NCI-H1436 (cell line): Measurements from ENCODE around the gene AHCY.
"Not testable (repeated sequence)": the region's sequence is repeated elsewhere in the genome, so short reads cannot be mapped to it uniquely, and the experiment has no call there.

Experiments used
- DNase-seq: peaks from one replicate; lab custom pipeline; 2025; lab: John Stamatoyannopoulos, UW

AHCY gene

DNA sequence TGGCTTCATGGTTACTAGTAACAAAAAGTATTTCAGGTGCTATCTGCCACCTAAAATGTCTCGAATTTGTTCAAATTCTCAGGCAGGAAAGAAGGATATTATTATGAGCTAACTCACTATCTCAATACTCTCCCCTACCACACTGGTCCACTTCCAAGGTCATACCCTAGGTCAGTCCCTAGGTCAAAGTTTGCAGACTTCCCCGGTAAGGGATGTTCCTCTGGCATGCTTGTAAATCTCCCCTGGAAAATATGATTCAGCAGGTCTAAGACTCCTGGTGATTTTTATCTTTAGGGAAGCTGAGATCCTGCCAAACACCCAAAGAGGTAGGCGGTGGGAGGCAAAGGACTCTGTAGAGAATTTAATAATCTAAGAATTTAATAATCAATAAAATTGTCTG, 6.7 kb downstream of the AHCY start:
- DNase-seq, result no peak

DNA sequence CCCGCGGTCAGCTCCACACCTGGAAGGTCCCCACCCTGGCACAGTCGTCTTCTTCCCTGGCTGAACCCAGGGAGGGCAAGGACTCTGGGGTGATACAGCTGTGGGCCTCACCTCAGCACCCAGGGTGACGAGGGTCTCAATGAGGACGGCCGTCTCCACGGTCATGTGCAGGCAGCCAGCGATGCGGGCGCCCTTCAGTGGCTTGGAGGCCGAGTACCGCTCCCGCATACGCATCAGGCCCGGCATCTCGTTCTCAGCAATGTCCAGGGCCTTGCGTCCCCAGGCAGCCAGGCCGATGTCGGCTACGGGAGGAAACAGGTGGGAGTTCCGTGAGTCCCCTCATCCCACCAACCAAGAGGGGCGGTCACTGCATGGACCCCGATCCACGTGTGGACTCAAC, 7.9 kb downstream of the AHCY start:
- DNase-seq, result no peak

DNA sequence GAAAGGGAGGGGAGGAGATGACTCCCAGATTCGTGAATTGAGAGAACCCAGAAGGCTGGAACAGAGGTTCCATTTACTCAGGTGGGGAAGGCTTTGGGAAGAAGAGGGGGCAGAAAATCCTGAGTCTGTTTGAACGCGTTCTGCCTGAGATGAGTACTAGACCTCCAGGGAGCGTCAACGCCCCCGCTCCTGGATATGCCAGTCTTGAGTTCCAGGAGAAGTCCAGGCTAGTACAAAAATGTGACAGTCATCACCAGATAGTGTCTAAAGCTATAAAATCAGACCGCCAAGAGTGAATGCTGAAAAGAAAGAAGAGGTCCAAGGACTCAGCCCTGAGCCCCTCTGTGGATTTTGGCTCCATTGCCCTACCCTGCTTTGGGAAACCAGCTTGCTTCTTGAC, 8.6 kb downstream of the AHCY start:
- no peak for DNase-seq

DNA sequence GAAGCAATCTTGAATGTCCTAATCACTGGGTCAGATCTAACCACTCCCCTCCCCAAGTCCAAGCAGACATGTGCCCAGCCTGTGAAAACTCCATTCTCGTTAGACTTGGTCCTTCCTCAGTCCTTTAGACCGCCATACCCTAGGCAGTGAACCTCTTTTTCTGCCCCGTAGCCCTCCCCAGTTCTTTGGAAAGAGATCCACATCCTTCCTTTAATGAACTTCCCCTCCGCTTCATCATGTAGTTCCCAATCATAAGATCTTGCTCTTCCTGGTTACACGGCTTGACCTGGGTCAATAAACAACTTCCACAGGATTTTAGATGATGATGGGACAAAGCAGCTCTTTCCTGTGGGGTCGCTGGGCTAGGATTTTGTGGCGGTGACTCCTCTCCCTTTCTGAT, 9.6 kb downstream of the AHCY start:
- no peak for DNase-seq

GRCh38 chr20:34293119-34293518, 10.0 kb downstream of the AHCY start:
- DNase-seq, result no peak

DNA sequence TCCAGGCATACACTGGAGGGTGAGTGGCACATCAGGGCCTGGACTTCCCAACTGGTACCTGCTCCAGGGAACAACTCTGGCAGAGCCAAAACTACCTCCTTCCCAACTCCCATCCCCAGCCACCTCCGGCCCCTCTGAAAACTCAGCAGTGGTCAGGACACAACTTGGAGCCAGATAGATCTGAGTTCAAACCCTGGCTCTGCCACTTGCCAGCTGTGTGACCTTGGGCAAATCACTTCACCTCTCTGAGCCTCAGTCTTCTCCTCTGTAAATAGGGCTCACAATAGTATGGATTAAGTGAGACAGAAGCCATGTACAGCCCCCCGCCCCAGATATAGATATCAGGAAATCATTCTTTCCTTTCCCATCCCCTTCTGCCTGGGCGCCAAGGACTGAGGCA, 10.7 kb downstream of the AHCY start:
- DNase-seq, result no peak

DNA sequence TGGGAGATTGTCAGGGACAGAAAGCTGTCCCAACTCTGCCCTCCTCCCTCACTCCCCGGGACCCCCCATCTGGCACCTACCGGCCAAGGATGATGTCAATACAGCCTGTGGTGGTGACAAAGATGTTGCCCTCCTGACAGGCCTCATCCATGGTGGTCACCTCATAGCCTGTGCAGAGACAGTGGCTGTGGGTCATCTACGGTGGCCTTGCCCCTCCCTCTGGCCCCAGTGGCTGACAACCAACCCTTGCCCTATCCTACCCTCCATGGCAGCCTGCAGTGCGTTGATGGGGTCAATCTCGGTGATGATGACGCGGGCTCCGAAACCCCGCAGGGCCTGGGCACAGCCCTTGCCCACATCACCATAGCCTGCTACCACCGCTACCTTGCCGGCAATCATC, 12.7 kb downstream of the AHCY start:
- DNase-seq, result no peak

DNA sequence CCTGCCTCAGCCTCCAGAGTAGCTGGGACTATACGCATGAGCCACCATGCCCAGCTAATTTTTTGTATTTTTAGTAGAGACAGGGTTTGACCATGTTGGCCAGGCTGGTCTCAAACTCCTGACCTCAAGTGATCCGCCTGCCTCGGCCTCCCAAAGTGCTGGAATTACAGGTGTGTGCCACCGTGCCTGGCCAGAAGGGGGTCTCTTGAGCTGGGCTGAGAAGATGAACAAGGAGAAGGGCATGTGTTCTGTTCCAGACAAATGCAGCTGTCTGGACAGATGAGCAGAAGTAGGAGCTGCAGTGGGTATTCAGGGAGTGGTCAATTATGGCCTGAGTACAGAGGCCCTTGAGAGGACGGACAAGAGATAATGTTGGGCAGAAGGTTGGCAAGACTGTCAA, 15.7 kb downstream of the AHCY start:
- not testable (repeated sequence) for DNase-seq

DNA sequence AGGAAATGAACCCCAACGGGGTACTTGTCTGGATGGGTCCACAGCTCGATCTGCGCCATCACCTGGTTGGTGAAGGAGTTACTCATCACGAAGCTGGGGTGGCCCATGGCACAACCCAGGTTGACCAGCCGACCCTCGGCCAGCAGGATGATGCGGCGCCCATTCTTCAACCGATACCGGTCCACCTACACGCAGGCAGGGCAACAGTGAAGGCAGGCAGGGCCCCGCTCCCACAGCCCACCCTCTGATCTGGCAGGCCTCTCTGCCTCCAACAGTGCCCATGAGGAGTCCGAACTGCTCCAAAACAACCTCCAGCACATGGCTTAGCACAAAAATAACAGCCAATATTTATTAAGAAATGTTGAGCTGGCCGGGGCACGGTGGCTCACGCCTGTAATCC, 17.7 kb downstream of the AHCY start:
- no peak for DNase-seq

DNA sequence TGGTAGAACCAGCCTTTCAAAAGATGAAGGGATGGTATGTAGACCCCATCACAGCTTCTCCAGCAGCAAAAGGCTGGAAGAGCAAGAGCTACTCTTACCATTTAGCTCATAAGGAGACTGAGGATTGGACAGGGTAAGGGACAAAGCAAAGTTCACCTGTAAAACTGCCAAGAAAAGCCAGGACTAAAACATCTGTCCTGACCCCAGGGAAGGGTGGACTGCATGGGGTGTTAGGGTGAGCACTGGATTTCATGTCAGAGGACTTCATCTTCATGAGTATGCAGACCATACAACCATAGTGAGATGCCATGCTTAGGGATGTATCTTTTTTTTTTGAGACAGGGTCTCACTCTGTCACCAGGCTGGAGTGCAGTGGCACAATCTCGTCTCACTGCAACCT, 19.3 kb downstream of the AHCY start:
- DNase-seq, result no peak

GRCh38 chr20:34282041-34282440, 21.1 kb downstream of the AHCY start:
- DNase-seq, result no peak

- no peak for DNase-seq
Observed at GRCh38 chr20:34281177-34281576, 22.0 kb downstream of the AHCY start.

DNA sequence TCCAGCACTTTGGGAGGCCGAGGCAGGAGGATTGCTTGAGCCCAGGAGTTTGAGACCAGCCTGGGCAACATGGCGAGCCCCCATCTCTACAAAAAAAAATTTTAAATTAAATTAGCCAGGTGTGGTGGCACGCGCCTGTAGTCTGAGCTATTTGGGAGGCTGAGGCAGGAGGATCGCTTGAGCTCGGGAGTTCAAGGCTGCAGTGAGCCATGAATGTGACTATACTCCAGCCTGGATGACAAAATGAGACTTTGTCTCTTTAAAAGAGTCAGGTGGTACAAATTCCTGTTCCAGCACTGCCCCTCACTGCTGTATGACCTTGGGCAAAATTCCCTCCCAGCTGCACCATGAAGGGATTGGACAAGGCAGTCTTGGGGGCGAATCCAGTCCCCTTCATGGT, 28.5 kb downstream of the AHCY start:
- no peak for DNase-seq

- DNase-seq, result no peak
Observed at GRCh38 chr20:34271956-34272355, 31.2 kb downstream of the AHCY start.

DNA sequence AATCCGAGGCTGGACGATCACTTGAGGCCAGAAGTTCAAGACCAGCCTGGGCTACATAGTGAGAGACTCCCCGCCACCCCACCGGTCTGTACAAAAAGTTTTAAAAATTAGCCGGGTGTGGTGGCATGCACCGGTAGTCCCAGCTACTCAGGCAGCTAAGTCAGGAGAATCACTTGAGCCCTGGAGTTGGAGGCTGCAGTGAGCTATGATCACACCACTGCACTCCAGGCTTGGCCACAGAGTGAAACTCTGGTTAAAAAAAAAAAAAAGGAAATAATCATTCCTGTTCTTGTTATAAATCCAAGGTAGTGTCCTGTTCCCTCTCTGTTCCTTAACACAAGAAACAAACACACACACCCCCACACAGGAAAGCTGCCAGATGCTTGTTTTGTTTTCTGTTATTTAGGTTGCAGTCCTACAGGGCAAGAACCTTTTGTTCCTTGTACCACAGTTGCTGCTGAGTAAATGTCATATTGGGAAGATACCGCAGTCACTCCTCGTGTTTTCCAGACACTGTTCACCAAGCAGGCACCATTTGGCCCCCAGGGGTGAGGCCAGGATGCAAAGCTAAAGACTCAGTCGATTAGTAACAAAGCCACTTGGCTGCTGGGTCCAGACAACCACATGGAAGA, 33.0 kb downstream of the AHCY start:
- DNase-seq, result no peak

- no peak for DNase-seq
Observed at GRCh38 chr20:34268851-34269636, 34.1 kb downstream of the AHCY start.

DNA sequence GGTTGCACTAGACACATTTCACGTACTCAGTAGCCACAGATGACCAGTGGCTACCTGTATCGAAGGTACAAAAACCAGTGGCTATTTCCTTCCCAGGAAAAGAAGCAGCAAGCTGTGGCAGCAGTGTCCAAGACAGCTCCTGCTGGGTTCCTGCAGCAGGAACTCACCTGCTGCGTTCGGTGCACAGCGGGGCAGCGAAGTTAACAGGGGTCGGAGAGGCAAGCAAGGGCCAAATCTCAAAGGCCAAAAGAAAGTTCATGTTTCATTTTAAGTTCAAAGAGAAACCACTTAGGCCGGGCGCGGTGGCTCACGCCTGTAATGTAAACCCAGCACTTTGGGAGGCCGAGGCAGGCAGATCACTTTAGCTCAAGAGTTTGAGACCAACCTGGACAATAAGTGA, 35.0 kb downstream of the AHCY start:
- DNase-seq, result no peak

DNA sequence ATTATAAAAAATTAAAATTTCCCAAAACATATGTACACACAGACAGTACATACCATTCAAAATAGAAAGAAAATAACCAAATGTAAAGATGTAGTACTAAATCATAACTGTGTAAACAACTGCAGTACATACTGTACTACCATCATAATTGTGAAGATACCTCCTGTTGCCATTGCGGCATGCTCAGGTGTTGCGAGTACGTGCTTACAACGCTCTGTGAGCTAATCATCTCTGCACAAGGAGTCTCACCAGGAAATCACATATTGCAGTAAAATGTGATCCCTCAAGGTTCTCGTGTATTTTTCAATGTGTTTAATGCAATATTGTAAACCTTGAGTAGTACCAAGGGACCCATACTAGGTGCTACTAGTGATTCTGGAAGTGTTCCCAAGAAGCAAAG, 39.0 kb downstream of the AHCY start:
- DNase-seq, result no peak

DNA sequence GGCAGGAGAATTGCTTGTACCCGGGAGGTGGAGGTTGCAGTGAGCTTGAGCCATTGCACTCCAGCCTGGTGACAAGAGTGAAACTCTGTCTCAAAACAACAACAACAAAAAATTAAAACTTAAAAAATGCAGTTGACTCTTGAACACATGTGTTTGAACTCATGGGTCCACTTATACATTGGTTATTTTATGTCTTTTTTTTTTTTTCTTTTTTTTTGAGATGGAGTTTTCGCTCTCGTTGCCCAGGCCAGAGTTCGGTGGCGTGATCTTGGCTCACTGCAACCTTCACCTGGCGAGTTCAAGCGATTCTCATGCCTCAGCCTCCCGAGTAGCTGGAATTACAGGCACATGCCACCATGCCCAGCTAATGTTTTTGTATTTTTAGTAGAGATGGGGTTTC, 39.7 kb downstream of the AHCY start:
- DNase-seq, result not testable (repeated sequence)

DNA sequence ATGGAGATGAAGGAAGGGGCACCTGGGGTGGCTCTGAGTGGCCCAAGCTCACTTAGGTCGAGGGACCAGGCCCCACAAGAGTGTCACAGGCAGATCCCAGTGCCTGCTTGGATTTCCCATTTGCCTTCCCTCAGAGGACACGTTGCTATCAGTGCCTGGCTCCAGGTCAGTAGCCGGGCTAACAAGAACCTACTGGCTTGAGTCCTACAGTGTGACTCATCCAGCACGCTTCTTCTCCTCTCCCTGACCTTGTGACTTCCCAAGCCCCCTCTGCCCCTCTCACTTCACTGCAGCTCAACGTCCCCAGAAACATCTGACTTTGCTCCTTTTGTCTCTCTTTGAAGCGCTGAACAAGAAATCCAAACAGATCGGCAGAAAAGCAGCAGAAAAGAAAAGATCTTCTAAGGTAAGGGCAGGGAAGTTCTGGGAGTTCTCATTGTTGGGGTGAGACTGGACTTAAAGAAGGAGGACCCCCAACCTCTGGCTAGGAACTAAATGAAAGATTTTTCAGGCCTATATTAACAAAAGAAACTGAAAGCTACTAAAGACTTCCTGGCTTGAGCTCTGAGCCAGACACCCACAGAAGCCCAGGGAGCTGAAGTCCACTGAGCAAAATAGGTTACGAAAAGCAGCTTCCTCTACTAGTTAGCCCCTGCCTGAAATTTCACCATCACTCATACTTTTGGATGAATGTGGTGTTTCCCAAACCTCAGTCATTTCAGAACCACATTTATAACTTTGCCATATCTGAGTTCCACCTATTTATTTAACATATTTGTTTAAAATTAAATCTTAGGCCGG, 40.5 kb downstream of the AHCY start:
- no peak for DNase-seq

GRCh38 chr20:34260208-34260942, 42.8 kb downstream of the AHCY start:
- DNase-seq, result no peak

DNA sequence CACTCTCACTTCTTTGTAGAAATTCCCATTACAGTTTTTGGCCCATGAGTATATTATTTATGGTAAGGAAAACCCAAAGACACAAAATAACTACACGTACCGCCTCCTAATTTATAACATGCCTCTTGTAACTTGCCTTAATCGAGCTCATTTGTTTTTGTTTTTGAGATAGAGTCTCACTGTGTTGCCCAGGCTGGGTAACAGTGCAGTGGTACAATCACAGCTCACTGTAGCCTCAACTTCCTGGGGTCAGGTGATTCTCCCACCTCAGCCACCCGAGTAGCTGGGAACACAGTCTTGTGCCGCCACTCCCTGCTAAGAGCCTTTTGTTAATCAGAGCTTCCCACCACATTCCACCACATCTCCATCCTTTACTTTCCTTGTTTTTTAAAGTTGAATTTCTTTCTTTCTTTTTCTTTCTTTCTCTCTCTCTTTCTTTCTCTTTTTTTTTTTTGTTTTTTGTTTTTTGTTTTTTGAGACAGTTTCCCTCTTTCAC, 46.5 kb downstream of the AHCY start:
- DNase-seq, result no peak
